Breast epithelium (tissue), 3 donors: ENCODE data around the gene ARL4C.
A peak's percentile ranks its signal among the peaks of the same experiment; 100 is the strongest.

Experiments
- CTCF ChIP-seq, 3 donors: fragments of 450-650 bp; IDR thresholded peaks; one replicate each; pipeline ENCODE4 v1.5.1; 2016 to 2017; ENCODE audit warnings: antibody characterized with exemption in 3 of 3, mild to moderate bottlenecking in 3 of 3, moderate library complexity in 3 of 3
- POLR2A ChIP-seq: fragments of 450-650 bp; IDR thresholded peaks from one replicate; pipeline ENCODE4 v1.6.1; 2016; ENCODE audit warnings: antibody characterized with exemption, mild to moderate bottlenecking, moderate library complexity
- POLR2AphosphoS5 ChIP-seq, 3 donors: sonication (generic); formaldehyde crosslinking; IDR thresholded peaks; one replicate each; pipeline ENCODE4 v1.6.1; 2017; ENCODE audit warnings: antibody characterized with exemption in 3 of 3

DNA sequence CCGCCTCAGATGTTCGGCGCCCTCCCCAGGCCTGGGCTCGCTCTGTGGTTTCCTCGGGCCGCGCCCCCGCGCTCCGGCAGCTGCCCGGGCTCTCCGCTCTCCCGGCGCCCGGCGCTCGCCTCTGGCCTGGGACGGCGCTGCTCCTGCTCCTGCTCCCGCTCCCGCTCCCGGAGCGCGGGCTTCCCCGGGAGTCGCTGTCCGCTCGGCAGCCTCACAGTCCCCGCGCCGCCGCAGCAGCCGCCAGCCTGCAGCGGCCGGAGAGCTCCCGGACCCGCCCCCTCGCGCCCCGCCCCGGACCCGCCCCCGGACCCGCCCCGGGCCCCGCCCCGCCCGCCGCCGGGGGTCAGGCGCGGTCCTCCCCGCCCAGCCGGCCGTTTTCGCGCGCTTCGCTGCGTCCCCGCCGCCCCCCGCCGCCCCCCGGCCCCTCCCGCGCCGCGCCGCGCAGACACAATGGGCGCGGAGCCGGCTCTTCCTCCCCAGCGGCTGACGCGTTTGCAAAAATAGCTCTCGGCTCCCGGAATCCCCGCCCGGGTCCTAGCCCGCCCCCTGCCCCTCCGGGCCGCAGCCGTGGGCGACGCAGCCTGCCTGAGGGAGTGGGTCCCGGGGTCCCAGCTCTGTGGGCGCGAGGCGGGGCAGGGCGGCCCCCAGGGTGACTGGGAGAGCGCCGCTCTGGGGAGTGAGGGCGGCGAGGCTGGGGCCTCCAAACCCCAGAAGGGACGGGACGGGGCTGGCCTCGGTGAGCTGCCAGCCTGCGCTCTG lies at the start of gene ARL4C:
- TF ChIP-seq CTCF (IDR thresholded peaks at IDR 0.05), result no peak
- TF ChIP-seq POLR2A, result no peak
- TF ChIP-seq POLR2AphosphoS5 (IDR thresholded peaks at IDR 0.05), result peak in 1 of 3 donors; percentile 31
